HG03135 (cell line): ENCODE measurements around the gene PHEX.
A peak's percentile ranks its signal among the peaks of the same experiment; 100 is the strongest.

Experiments
- ATAC-seq: cut with Tn5 transposase; IDR thresholded peaks from one replicate; pipeline ENCODE4 v1.9.1; 2021; ENCODE audit warnings: mild to moderate bottlenecking, moderate library complexity; ENCODE audit not compliant: unreplicated experiment

PHEX gene

DNA sequence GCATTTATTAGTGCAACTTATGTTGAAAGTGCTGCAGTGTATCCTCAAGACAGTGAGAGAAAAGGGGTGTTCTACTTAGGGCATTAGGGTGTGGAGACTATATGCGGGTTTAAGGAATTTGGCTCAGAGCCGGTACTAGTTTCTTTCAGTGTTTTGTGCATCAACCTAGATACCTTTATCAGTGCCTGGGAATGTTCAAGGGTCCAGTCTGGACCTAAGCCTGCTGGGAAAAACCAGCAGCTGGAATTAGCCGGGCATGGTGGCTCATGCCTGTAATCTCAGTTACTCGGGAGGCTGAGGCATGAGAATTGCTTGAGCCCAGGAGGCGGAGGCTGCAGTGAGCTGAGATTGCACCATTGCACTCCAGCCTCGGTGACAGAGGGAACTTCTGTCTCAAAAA is 7.4 kb downstream of the PHEX start:
- no peak for ATAC-seq

DNA sequence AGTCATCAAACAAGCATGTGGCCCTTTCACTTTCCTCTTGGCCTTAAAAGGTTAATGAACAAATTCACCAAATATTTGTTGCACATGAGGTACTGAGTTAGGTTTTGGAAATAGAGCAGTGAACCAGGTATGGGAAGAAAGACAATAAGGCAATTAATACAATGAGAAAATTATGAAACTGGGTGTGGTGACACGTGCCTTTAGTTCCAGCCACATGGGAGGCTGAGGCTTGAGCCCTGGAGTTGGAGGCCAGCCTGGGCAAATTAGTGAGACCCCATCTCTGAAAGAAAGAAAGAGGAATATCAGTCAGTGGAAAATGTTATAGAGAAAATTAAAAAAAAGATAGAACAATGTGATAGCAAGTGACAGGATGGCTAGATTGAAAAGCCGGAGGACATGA is 8.1 kb downstream of the PHEX start:
- no peak for ATAC-seq

DNA sequence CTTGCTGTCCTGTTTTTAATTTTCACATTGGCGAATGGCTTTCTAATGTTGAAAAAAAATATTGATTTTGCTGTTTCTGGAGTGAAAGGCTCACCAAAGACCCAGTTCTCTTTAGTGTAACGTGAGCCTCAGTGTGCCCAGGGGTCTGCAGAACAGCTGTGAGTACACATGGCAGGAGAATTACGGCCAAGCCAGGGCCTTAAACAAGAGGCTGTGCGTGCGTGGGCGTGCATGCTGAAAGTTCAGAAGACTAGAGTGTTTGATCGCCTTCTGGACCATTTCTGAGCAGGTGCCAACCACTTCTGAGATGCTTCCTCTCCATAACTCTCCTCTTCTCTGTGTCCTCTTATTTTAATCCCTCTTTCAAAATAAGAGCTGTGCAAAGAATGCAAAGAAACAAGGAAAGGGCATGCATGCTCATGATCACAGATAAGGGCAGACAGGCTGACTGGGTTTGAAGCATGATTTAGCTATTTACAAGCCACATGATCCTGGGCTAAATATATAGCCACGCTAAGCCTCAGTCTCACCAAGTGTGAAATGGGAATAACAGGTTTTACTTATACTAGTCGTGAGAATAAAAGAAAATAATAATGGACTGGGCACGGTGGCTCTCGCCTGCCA is 9.9 kb downstream of the PHEX start:
- ATAC-seq = no peak

DNA sequence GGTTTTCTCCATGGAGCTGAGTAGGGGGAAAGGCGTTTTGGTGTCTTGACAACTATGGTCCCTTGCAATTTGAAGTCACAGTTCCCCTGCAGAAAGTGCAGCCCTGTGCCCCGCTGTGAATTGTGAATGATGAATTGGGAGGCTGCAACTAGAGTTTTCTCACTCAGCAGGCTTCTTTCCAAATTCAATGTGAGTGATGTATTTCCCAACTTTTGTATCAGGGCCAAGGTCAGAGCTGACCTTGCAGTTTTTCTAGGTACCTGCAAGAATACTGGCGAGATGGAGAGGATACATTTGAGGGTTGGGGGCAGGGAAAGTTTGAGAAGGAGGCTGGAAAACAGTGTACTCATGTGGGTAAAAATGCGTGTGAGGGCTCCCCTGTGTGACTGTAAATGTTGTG is 11.7 kb downstream of the PHEX start:
- no peak for ATAC-seq

- no peak for ATAC-seq
Measured at GRCh38 chrX:22047468-22047867, 15.3 kb downstream of the PHEX start.

GRCh38 chrX:22053481-22053880 is 21.4 kb downstream of the PHEX start:
- no peak for ATAC-seq

DNA sequence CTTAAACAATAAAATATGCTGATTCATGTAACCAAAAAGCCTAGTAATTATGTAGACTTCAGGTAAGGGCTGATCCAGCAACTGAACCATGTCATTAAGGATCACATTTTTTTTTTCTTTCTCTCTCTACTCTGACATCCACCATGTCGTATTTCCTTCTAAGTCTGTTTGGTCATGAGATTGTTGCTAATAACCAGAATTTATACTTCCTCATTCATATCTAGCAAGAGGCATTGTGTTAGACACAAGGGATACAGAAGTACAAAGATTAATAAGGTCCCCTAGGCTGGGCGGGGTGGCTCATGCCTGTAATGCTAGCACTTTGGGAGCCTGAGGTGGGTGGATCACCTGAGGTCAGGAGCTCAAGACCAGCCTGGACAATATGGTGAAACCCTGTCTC is 24.1 kb downstream of the PHEX start:
- ATAC-seq = no peak

DNA sequence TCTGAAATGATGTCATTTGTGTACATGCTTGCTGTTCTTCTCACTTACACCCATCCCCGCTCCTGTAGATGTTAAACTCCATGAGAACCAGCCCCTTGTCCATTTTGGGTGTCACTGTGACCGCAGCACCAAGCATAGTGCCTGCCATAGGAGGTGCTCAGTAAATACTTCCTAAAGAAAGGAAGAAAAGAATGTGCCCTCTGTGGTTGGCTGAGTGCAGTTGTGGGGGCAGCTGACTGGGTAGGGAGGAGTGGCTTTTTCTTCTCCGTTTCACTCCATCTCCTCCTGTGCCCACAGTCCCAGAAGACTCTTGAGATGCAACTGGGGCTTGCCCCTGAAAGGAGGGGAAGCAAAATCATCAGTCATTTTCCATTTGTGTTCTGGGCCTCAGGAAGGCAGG is 25.5 kb downstream of the PHEX start:
- ATAC-seq = no peak

- ATAC-seq = no peak
Measured at GRCh38 chrX:22059775-22060174, 27.6 kb downstream of the PHEX start.

DNA sequence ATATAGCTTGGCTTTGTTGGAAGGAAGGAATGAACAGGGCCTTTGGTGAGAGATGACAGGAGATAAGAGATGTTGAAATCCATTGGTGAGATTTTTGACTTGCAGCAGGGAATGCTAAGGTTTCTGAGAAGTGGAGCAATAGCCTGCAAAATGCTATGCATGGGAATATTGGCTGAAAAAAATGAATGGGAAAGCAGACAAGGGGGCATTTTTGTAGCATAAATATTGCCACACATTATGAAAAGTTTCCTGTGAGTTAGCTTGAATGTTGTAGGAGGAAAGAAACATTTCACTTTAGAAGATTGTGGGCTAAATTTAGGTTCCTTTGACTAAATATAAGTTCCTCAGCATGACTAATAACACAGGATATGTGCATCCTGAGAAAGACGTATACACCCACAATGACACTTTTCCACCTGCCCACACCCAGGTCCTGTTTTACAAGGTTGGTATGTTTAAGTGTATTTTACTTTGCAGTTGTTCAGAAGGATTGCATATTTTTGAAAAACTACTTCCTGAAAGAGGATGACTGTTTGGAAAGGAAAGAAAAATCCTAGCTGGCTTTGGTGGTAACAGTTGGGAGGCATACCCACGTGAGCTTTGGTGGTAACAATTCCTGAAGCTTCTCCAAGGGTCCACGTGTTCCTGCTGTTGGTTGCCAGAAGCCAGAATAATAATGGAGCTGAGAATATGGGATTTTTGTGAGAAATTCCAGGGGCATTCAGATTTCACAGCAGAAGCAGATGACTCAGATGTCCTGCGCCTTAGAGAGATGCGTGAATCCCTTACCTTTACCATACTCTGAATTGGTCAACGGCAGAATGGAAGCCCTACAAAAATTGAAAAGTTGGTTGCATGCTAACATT is 28.5 kb downstream of the PHEX start:
- peak; percentile 49 for ATAC-seq

DNA sequence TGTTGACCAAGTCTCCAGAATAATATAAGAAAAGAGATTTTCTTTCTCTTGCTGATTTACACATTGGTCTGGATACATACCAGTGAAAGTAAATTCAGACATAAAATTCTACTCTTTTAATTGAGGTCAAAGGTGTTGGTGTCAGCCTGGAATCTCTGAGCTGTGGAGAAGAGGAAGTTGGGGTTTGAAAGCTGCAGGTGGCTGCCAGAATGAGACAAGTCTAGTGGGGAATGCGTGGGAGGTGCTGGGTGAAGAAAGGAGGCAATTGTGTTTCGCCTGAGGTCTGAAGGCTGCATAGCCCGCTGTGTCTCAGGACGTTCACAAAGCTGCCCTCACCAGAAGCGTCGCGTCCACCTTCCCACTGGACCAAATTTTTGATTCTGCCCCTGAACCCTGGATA is 31.2 kb downstream of the PHEX start:
- ATAC-seq = peak; percentile 73

GRCh38 chrX:22069586-22069985 is 37.5 kb downstream of the PHEX start:
- no peak for ATAC-seq

- ATAC-seq = no peak
Measured at GRCh38 chrX:22073928-22074327, 41.8 kb downstream of the PHEX start.

GRCh38 chrX:22078117-22078516 is 46.0 kb downstream of the PHEX start:
- no peak for ATAC-seq

DNA sequence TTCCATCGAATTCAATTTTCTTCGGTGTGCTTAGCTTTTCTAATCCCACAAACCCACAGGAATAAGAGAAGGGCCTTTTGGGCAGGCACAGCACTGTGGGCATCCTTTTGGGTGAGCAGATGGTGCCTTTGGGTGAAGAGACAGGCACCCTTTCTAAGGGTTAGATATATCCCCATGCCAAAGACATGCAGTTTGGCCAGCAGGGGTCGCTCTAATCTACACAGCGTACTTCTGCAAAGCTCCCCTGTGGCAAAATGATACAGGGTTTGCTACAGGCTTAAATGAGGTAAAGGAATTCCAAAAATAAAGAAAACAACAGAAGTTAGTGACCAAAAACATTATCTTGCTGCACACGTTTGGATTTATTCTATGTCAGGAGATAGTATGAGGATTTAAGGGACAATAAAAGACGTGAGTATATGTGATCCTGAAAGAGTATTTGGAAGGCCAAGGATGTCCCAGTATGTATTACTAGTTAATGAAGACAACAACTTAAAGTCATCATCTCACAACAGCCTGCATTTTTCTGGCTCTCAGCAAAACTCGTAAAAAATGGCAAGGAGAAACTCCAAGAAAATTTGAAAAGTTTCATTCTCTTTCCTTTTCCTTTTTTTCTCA is 49.5 kb downstream of the PHEX start:
- ATAC-seq = peak; percentile 86

DNA sequence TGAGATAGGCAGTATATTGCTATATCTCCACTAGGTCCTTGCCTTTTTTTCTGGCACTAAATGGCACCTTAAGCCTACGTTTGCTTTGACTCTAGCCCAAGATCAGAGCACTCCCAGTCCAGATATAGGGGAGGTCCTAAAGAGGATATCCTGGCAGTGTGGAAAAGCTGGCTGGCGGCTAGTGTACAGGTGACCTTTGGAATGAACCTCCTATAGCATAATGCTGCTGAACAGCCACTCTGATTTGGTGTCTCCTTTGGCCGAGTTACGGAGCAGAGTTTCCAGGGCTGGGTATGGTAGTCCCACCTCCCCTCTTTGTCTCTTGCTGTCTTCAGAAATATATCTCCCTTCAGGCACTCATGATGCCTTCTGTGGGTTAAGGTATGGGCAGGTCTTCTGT is 53.9 kb downstream of the PHEX start:
- no peak for ATAC-seq

DNA sequence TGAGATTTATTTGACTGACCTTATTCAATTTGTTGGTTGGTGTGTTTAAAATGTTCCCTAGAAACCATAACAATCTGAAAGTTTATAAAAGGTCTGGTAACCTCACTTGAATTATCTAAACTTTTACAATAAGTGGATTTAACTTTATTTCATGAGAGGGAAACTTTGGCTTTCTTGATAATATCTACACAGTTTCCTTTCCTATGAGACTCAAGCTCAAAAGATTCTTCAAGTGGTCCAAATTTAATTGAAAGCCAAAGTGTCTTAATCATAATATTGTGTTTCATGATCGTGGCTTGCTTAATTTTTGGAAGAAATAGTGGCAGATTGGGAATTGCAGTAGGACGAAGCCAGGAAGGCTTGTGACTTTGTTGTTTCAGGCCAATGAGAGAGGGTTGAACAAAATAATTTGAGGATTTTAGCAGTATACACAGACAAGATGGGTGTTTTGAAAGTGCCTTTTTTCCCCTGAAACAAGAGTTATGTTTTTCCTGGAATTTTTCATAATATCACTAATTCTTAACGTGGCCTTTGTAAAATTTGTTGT is 55.0 kb downstream of the PHEX start:
- no peak for ATAC-seq

DNA sequence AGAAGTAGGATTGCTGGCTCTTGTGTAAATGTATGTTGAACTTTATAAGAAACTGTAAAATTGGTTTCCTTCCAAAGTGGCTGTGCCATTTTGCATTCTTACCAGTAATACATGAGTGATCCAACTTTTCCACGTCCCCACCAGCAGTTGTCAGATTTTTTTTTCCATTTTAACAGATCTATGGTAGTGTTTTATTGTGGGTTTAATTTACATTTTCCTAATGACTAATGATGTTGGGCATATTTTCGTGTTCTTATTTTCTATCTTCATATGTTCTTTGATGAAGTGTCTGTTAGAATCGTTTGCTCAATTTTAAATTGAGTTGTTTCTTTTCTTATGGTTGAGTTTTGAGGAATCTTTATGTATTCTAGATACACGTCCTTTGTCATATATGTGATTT is 56.2 kb downstream of the PHEX start:
- ATAC-seq = no peak

- no peak for ATAC-seq
Measured at GRCh38 chrX:22090181-22090580, 58.1 kb downstream of the PHEX start.

GRCh38 chrX:22093550-22093949 is 61.4 kb downstream of the PHEX start:
- no peak for ATAC-seq

DNA sequence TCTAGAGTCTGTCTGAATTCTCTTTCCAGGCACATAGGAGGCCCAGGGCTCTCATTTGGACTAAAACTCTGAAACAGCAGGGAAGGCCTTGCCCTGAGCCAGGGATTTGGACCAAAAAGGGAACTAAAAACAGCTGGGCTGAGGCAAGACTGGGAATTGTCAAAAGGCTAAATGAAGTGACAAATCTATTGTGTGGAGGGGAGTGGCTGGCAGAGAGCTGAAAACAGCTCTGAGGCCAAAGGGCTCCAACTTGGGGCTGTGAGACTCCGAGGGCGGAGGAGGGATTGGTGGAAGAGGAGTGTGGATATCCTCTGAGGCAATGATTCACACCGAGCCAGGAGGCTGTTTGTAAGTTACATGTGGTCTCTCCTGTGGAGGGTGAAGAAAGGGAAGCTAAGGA is 63.2 kb downstream of the PHEX start:
- ATAC-seq = no peak

GRCh38 chrX:22095856-22096255 is 63.7 kb downstream of the PHEX start:
- ATAC-seq = no peak
